Stimulated activated CD8-positive, alpha-beta memory T cell treated with anti-CD3 and anti-CD28 coated beads, Interleukin-12 subunit alpha, Interleukin-12 subunit beta, amount 100 ng/mL, for 4 hours (primary cell): Measurements from ENCODE around the gene ST6GALNAC6.

Experiments used
- DNase-seq: peaks from one replicate; pipeline ENCODE4 v3.0.0-alpha.2; 2020; ENCODE audit warnings: low read depth

The ST6GALNAC6 gene

DNA sequence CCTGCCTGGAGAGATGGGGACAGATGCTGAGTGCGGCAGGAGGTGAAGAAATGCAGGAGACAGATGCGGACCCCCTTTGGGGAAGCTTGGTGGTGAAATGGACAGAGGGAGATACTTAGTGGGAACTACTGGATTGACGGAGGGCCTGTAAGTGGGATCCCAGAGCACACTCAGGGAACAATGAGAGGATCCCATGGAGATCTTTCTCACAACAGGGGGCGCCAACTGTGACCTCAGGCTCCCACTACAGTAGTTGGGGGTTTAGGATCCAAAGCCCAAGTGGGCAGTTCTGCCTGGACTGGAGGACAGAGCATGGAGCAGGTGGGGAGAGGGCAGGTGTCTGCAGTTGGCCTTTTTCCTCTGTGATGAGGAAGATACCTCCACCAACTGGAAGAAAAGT is 34.8 kb upstream of the ST6GALNAC6 start:
- DNase-seq, result no peak

DNA sequence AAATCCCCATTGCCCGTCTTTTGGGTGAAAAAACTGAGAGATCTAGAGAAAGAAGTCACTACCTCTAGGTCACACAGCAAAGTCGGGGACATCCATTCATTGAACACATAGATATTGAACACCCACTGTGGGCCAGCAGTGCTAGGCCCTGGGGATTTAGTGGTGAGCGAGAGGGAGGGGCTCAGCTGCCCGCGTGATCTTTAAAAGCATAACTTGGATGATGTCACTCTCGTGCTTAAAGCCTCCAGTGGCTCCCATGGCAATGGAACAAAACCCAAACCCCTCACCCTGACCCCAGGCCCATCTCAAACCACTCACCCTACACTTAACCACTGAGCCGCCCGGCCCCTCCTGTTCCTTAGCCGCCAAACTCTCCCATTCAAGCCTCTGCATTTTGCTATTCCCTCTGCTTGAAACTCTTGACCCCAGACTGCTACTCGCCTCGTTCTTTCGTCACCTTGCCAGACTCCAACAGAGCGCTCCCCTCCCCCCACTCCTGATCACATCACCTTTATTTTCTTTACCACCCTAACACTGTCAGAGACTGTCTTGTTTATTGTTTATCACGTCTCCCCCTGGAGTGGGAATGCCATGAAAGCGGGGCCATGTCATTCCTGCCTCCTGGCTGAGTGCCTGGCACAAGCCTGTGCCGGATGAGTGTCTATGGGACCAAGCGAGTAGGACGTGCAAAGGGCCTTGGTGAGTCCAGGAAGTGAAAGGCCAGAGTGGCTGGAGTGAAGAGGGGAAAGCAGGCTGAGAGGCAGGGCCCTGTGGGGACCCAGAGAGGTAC is 31.9 kb upstream of the ST6GALNAC6 start:
- no peak for DNase-seq

DNA sequence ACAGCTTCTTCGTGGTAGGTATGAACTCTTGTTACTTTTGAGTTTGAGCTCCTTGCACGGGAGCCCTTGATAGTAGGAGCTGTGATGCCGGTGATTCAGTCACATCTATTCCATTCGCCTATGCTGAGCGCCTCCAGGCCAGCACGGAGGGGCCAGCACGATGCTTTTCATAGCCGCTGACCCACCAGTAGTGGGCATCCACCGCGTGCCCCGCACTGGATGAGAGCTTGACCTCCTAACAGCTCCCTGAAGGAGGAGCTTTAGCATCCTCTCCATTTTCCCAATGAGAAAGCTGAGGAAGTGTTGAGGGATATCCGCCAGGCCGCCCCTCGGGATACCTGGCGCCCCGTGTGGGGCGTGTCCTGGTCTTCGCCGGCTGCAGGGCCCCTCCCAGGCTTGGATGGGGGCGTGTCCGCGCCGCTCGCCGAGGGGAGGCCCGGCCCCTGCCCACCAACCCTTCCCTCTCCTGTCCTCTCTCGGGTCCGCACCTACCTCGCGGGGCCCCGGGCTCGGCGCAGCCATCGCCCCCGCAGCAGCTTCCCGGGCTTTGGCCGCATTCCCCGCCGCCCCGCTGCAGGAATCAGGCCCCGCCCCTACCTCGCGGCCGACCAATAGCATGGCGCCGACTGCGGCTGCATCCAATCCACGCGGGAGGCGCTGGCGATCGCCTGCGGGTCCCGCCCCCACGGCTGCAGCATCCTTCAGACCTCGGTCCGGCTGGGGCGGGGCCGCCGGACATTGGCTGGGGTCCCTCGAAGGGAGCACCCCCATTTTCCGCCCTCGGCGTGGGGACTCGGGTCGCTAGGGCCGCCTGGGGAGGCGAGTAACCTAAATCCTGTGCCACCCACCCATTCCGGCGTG is 31.1 kb upstream of the ST6GALNAC6 start, which contains the start of gene PIP5KL1:
PIP5KL1 (minus strand) TSS at position 547 of the 861 bp plus-strand sequence; CDS start at position 522, 25 bp downstream.
- peak; percentile 58 for DNase-seq

DNA sequence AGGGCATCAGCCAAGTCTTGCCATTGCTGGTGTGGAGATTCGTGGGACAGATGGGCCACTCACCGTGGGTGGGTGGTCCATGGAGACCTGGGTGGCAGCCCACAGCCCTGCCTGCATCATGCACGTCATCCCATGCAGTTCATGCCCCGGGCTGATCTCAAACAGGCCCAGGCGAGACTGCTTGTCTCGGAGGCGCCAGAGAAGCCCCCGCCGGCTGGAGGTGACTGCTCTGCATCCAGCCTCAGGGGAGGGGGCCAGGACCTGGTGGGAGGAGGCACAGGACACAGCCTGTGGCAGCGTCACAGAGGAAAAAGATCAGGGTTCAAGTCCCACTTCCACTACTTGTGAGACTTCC is 30.2 kb upstream of the ST6GALNAC6 start:
- no peak for DNase-seq

DNA sequence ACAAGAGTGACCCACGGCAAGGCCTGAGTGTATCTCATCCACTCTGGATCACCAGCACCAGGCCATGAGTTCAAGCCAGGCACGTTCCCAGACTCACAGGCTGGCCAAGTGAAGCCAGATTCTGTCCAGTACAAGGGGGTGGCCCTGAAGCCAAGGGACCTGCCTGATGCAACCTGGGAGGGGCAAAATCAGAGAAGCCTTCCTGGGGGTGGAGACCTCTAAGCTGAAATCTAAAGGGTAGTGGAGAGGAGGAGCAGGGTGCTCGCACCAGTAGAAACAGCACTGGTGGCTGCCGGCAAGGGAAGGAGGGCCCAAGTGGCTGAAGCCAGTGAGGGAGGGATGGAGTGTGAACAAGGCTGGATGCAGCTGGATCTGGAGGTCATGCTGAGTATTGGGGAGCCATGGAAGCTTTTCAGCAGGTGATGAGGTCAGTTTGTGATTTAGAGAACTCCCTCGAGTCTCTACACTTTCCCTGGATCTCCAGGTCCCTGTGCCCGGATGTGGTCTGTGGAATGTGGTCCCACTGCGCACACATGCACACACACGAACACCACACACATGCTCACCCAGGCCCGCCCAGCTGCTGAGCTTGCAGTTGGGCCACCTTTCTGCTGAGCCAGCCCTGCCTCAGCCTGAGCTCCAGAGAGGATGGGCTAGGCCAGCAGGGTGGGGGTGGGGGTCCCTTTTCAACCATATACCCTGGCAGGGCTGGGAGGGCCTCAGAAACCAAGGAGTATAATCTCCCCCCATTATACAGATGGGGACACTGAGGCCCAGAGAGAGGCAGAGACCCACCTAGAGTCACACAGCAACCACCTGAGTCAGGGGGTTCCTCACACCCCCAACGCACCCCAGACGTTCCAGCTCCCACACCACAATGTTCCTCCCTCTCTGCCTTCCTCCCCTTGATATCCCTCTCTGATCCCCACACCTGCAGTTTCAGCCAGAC is 29.5 kb upstream of the ST6GALNAC6 start:
- no peak for DNase-seq

DNA sequence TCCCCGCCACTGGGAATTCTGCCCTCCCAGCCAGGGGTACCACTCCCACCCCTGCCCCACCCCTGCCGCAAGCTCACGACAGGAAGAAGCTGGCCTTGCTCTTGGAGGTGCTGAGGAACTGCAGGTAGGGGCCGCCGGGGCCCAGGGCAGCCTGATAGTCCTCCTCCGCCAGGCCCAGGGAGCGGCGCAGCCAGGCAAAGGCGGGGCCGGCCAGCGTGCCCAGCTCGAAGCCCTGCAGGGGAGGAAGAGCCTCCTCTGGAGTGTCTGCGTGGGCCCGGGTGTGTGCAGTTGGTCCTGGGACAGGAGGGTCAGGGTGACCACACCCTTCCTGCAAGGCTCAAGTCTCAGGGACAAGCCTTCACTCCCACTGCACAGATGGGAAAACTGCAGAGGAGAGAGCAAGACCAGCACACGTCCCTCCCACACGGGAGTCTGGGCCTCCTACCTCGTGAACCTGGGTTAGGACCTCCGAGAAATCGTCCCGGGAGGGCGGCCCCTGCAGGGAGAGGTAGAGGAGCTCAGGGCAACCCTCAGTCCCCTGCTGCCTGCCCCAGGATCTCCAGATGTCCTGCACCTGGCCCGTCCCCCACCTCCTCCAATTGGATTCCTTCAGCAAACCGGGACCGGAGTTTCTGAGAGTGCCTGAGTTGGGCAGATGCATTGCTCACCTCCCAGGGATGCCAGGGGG is 28.7 kb upstream of the ST6GALNAC6 start:
- DNase-seq, result no peak

DNA sequence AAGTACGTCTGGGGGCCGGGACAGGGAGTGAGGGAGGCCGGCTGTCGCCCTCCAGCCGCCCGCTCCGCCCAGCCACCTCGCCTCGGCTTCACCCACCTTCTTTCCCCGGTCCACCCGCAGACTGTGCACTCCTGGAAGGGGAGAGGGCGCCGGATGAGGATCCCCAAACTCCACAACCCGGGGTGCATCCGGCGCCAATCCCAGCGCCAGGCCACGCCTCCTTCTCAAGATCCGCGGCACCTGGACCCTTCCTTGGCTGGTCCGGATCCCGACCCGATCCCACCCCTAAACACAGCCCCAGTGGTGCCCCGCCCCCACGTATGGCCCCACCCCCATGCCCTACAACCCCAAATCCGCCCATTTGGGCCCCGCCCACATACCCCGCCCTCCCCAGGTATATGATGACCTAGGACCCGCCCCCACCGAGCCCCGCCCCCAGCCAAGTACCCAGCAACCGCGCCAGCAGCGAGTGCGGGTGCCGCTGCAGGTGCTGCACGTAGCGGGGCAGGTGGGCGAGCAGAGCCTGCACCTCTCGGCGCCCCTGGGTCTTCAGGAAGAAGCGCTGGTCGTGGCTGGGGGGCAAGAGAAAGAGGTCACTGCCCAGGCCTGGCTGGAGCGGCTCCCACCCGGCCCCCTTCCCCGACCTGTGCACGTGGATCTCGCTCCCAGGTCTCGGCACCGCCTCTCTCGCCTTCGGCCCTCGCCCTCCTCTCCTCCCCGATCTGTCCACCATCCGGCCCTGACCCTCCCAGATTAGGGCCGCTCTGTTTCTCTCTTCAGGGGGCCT is 28.0 kb upstream of the ST6GALNAC6 start:
- no peak for DNase-seq

DNA sequence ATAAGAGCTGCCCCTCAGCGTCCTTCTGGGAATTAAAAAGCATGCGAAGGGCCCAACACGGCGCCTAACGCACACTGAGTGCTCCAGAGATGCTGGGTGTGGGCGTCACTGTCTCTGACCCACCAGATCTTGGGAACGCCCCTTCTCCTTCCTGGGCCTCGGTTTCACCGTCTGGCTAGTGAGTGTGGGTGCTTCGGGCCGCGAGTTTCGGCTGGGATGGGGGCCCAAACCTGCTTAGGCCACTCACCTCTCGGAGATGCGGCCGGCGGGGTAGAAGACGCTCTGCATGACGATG is 27.4 kb upstream of the ST6GALNAC6 start:
- no peak for DNase-seq

DNA sequence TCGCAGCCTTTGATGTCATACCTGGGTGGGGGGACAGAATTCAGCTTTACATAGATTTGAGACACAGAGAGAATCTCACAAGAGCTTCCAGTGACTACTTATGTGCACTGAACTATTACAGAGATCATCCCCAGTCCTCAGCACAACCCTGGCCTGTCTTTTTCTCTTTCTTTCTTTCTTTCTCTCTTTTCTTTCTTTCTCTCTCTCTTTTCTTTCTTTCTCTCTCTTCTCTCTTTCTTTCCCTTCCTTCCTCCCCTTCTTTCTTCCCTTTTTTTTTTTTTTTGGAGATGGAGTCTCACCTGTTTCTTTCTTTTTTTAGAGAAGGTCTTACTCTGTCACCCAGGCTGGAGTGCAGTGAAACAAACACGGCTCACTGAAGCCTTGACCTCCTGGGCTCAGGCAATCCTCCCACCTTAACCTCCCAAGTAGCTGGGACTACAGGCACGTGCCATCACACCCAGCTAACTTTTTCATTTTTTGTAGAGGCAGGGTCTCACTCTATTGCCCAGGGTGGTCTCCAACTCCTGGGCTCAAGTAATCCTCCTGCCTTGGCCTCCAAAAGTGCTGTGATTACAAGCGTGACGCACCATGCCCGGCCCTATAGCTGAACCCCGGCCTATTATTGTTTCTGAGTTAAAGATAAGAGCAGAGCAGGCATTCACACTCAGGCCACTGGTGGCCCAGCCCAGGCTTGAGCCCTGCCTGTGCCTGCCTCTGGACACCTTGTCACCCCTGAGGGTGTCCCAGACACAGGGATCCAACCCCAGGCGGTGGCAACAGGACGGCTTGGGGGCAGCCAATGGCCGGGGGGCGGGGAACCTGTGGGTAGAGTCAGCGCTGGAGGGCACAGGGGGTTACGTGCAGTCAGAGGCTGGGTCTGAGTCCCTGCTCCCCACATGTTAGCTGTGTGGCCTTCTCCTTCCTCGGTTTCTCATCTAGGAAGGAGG is 26.8 kb upstream of the ST6GALNAC6 start:
- DNase-seq, result no peak

DNA sequence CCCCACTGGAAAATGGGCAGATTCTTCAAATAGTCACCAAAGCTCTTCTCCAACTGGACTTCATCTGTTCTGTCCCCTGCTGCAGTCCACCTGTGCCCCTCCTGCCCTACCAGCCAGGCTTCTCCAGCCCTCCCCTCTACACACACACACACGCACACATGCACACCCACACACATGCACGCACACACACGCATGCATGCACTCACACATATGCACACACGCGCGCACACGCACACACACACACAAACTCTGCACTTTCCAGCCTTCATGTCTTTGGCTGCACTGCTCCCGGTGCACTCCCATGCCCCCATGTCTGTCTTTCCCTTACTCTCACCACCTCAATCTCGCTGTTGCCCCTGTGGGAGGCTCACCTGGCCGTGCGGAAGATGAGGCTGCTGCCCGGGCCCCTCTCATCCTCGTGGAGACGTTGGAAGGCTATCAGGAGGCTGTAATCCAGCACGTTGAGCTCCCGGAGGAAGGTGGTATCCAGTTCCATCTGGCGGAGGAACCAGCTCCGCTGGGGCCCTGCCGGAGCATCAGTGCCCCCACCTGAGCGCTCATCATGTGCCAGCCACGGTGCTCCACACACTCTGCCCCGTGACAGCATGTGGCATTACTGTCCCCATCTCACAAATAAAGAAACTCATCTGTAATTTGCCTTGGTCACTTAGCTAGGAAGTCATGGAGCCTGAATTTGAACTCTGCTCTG is 25.5 kb upstream of the ST6GALNAC6 start:
- DNase-seq, result no peak

DNA sequence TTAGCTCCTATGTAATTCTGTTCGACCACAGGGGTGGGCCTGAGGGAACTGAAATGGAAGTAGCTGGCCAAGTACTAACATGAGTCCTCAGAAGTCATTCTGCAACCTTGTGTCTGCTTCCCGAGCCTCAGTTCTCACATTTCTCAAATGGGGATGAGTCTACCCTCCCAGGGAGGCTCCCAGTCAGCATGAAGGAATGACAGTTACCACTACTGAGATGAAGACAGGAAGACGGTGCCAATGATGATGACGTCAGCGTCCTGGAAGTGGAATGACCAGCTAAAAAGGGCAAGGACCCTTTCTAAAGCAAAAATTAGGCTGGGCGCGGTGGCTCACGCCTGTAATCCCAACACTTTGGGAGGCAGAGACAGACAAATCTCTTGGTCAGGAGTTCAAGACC is 24.4 kb upstream of the ST6GALNAC6 start:
- DNase-seq, result no peak

DNA sequence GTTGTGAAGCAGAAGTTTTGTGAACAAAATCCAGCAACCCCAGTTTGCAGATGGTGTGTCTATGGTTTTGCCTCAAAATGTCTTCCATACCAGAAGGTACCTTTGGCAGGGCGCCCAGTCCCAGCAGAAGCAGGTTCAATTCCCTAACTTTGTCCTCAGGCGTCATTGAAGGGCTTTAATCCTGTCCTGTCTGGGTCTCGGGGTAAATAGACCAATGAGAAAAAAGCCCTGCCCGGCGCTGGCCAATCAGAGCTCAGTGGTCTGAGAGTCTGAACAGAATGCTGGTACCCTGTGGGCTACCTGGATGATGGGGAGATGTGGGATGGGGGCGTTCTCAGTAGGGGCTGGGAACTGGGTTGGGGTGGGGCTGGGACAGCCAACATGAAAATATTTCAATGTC is 23.6 kb upstream of the ST6GALNAC6 start:
- no peak for DNase-seq

DNA sequence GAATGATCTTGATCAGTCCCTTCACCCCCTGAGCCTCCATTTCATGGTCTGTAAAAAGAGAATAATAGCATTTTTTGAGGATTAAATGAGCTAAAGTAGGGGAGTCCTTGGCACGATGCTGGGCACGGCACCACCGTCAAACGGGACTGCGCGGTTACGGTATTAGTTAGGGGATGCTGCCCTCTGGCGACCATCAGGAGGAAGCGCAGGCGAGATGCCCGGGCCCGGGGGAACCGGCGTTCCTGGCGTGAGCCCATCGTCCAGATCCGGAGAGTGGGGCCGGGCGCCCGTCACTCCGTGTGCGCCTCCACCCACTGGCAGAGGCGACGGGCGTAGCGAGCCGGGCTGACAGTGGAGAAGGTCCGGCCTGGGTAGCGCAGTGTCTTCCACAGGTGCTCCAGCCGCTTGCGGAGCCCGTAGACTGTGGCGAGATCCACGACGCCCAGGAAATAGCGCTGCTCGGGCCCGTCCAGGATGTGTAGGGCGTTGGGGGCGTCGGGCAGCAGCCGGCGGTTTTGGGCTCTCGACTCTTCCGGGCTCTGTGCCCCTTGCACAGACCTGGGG is 22.2 kb upstream of the ST6GALNAC6 start:
- DNase-seq, result peak; percentile 56

DNA sequence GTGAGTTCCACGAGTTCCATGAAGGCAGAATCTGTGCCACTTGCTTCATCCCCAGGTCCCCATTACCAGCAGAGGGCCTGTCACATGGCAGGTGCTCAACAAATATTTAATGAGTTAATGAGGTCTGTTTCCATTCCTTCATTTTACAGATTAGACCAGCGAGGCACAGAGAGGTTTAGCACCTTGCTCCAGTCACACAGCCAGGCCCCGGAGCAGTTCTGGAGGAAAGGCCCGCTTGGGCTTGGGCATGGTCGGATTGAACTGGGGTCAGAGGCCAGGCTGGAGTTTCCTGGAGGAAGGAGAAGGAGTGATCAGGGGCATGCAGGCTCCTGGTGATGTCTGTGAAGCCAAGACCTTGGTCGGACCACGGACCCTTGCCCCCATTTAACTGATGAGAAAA is 21.4 kb upstream of the ST6GALNAC6 start:
- DNase-seq, result no peak

DNA sequence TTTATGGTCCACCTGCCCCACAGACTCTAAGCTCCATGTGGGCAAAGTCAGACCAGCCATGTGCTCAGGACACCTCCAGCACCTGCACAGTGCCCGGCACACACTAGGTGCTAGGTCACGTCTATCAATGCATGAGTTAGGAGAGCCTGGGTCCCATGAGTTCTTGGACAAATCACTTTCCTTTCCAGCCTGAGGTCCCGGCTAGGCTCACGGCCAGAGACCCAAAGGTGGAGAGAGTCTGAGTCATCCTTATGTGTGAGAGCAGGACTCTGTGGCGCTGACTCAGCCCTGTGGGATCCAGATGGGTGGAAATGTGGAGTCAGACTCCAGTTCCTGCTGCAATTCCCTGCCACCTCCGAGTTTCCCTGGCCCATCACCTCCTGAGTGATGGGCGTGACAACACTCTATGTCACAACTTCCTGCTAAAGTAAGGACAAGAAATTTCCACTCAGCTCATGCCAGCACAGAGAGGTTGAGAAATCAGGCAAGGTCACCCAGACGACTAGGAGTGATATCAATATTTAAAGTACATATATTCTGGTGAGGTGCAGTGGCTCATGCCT is 19.9 kb upstream of the ST6GALNAC6 start:
- no peak for DNase-seq

DNA sequence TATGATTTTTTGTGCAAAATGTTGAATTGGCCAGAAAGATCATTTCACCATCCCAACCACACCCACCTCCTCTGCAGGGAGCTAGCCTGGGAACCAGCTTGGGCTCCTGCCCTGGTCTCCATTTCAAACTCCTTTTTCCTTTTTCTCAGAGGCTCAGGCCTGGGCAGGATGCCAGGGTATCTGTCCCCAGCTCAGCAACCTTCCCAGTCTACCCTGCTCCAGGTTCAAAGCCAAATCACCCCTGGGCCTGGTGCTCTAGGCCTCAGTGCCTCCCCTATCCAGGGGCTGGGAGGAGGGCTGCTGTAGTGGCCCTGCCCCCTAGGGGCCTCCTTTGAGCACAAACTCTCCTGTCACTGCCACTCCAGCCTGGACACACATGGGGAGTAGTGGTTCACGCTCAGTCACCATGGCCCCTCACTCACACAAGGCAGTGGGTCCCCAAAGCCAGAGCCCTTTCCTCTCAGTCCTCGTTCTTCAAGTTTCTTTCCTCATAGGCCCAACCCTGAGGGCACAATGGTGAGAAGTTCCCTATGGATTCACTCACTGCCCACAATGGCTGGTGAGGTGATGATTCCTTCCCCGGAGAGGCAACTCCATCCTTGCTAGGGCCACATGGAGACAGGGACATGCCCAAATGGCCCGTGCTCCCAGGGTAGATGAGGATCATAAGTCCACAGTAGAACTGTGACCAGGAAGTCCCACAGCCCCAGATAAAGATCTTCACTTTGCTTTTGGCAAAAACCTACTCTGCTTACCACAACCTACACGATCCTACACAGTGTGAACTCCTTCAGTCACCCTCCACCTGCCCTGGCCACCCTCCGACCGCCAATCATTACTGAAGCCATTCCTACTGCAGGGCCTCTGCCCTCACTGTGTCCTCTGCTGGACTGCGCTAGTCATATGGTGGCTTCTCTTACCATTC is 19.0 kb upstream of the ST6GALNAC6 start:
- DNase-seq, result no peak

DNA sequence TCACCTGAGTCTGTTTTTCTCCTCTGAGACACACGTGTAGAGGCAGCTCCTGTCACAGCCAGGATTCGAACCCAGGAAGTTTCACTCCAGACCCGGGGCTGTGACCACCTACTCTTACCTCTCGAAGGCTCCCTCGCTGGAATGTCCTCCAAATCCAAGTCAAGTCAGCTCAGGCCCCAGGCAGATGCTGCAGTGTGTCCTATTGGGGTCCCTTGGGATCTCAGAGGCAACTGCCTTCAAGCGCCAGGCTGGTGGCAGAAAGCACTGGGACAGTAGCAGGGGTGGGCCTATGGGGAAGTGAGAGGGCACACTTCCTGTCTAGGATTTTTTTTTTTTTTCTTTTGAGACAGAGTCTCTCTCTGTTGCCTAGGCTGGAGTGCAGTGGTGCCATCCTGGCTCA is 18.2 kb upstream of the ST6GALNAC6 start:
- DNase-seq, result no peak
